C4-2B (cell line): ENCODE measurements around the gene BCAP29.
A peak's percentile ranks its signal among the peaks of the same experiment; 100 is the strongest.

Experiments used
- H3K27ac ChIP-seq: fragments of 450-650 bp; 2 replicates; pipeline ENCODE4 v1.5.1; 2017
- CTCF ChIP-seq: fragments of 450-650 bp; conservative IDR thresholded peaks from 2 replicates; pipeline ENCODE4 v1.5.1; 2017; ENCODE audit warnings: mild to moderate bottlenecking
- ZFX ChIP-seq: fragments of 450-650 bp; IDR thresholded peaks from 2 replicates; pipeline ENCODE4 v1.6.1; 2017

Gene BCAP29

GRCh38 chr7:107596881-107597581 lies 17.0 kb downstream of the BCAP29 start:
- peak overlapping the region; percentile 71; the same call in 1 of the 2 replicates for H3K27ac ChIP-seq
- TF ChIP-seq CTCF: no peak
- no peak for TF ChIP-seq ZFX

- peak overlapping the region; percentile 71; the same call in 1 of the 2 replicates for H3K27ac ChIP-seq
- TF ChIP-seq ZFX (no peak), CTCF (no peak)
Observed at GRCh38 chr7:107597582-107597916, 17.5 kb downstream of the BCAP29 start.

GRCh38 chr7:107597953-107598352 lies 17.9 kb downstream of the BCAP29 start:
- H3K27ac ChIP-seq: no peak overlapping the region
- TF ChIP-seq CTCF: no peak
- TF ChIP-seq ZFX: no peak

- TF ChIP-seq CTCF (no peak), ZFX (no peak)
- H3K27ac ChIP-seq: no peak overlapping the region
Observed at GRCh38 chr7:107599262-107599661, 19.2 kb downstream of the BCAP29 start.

- no peak for TF ChIP-seq ZFX
- TF ChIP-seq CTCF: no peak
- no peak overlapping the region for H3K27ac ChIP-seq
Observed at GRCh38 chr7:107600816-107601215, 20.8 kb downstream of the BCAP29 start.

GRCh38 chr7:107605218-107605815 lies 25.3 kb downstream of the BCAP29 start:
- no peak overlapping the region for H3K27ac ChIP-seq
- TF ChIP-seq ZFX (no peak), CTCF (no peak)

- TF ChIP-seq ZFX (no peak), CTCF (no peak)
Observed at GRCh38 chr7:107606303-107606702, 26.3 kb downstream of the BCAP29 start.

More at GRCh38 chr7:107606303-107606702, 26.3 kb downstream of the BCAP29 start:
- H3K27ac ChIP-seq: no peak overlapping the region
